Smooth muscle cell (in vitro differentiated cells): Measurements from ENCODE around the gene POC5. TPM values are rescaled to one million over a fixed set of nuclear protein-coding genes. Genes with fewer than 3 reads are reported as not detected.

Experiments used
- DNase-seq: peaks from one replicate; lab custom pipeline; 2025; ENCODE audit not compliant: unreplicated experiment; lab: John Stamatoyannopoulos, UW
- H2AFZ ChIP-seq: fragments of 200-600 bp; sonication (generic); 2 replicates; pipeline ENCODE4 v1.6.0; 2016; ENCODE audit warnings: antibody characterized with exemption, low read depth, mild to moderate bottlenecking
- H3F3A ChIP-seq: fragments of 200-600 bp; sonication (generic); 2 replicates; pipeline ENCODE4 v1.6.0; 2017; ENCODE audit warnings: antibody characterized with exemption, low read depth
- H3K27ac ChIP-seq: fragments of 200-600 bp; sonication (generic); 2 replicates; pipeline ENCODE4 v1.5.1; 2016; ENCODE audit warnings: low read depth, mild to moderate bottlenecking
- H3K27me3 ChIP-seq: fragments of 200-600 bp; sonication (generic); 2 replicates; pipeline ENCODE4 v1.6.1; 2016; ENCODE audit warnings: low read depth, mild to moderate bottlenecking
- H3K36me3 ChIP-seq: fragments of 200-600 bp; sonication (generic); 2 replicates; pipeline ENCODE4 v1.5.1; 2016; ENCODE audit warnings: low read depth
- H3K4me1 ChIP-seq: fragments of 200-600 bp; sonication (generic); 2 replicates; pipeline ENCODE4 v1.5.1; 2016; ENCODE audit warnings: low read depth
- H3K4me2 ChIP-seq: fragments of 200-600 bp; sonication (generic); 2 replicates; pipeline ENCODE4 v1.6.0; 2016; ENCODE audit warnings: mild to moderate bottlenecking
- H3K4me3 ChIP-seq: fragments of 200-600 bp; sonication (generic); 2 replicates; pipeline ENCODE4 v1.5.1; 2016; ENCODE audit warnings: mild to moderate bottlenecking
- H3K79me2 ChIP-seq: fragments of 200-600 bp; sonication (generic); 2 replicates; pipeline ENCODE4 v1.6.0; 2016; ENCODE audit warnings: low read depth, mild to moderate bottlenecking
- H3K9ac ChIP-seq: fragments of 200-600 bp; sonication (generic); 2 replicates; pipeline ENCODE4 v1.6.0; 2016; ENCODE audit warnings: low read depth
- H3K9me3 ChIP-seq: fragments of 200-600 bp; sonication (generic); replicated peaks from 2 replicates; pipeline ENCODE4 v1.5.1; 2016; ENCODE audit warnings: low read depth
- H4K20me1 ChIP-seq: fragments of 200-600 bp; sonication (generic); 2 replicates; pipeline ENCODE4 v1.6.0; 2016; ENCODE audit warnings: low read depth
- CTCF ChIP-seq: fragments of 200-600 bp; sonication (generic); IDR thresholded peaks from 2 replicates; pipeline ENCODE4 v1.5.1; 2017; ENCODE audit warnings: borderline replicate concordance, mild to moderate bottlenecking, antibody characterized with exemption; ENCODE audit not compliant: insufficient read depth, poor library complexity, severe bottlenecking
- WGBS: methylation state at CpG from one replicate; pipeline ENCODE4 v1.1.7; 2016; ENCODE audit warnings: low lambda C conversion rate; 5-methylcytosine and 5-hydroxymethylcytosine counted together
- polyA plus RNA-seq: library from polyadenylated mRNA; unstranded; fragments of >200 nt; fragmentation: Nextera tagmentation; extraction: Ambion mirVana; gene quantifications from 2 replicates; pipeline ENCODE4 v1.2.1, GENCODE V29; 2016
- total RNA-seq: library from RNA; depleted of rRNA; stranded (reverse); fragments of >200 nt; gene quantifications from 2 replicates; pipeline ENCODE4 v1.2.3, GENCODE V29; 2014

The POC5 gene
- total and polyA plus RNA-seq, 2 experiments from 2014 or later: 4.8 to 15.4 TPM

GRCh38 chr5:75662061-75662460 is 55.2 kb downstream of the POC5 start:
- 72% methylated on average over 2 of the region's 2 CpGs for WGBS
- H3K4me2 ChIP-seq: no peak overlapping the region
- DNase-seq: no peak

GRCh38 chr5:75660678-75661465 is 56.4 kb downstream of the POC5 start:
- Histone ChIP-seq H3K4me2 (no peak overlapping the region), H3K9ac (no peak overlapping the region), H3K27ac (no peak overlapping the region), H3K36me3 (no peaks in the 10 kb centered on the region), H3K4me3 (no peak overlapping the region), H2AFZ (no peak overlapping the region), H3K27me3 (no peaks in the 10 kb centered on the region), H3K4me1 (peaks cover 13% of the 10 kb centered on the region), H3F3A (no peaks in the 10 kb centered on the region), H3K9me3 (no peaks in the 10 kb centered on the region), H4K20me1 (no peaks in the 10 kb centered on the region), H3K79me2 (no peaks in the 10 kb centered on the region)
- WGBS: 92% methylated on average over 16 of the region's 16 CpGs
- DNase-seq: no peak
- no peak for TF ChIP-seq CTCF

More at GRCh38 chr5:75662061-75662460, 55.2 kb downstream of the POC5 start:
- no peaks in the 10 kb centered on the region for H3F3A ChIP-seq
- no peak overlapping the region for H3K4me3 ChIP-seq
- no peaks in the 10 kb centered on the region for H3K79me2 ChIP-seq
- no peaks in the 10 kb centered on the region for H3K27me3 ChIP-seq
- H3K27ac ChIP-seq: no peak overlapping the region
- no peak overlapping the region for H2AFZ ChIP-seq
- H3K9me3 ChIP-seq: no peaks in the 10 kb centered on the region
- H3K4me1 ChIP-seq: peaks cover 10% of the 10 kb centered on the region
- no peak overlapping the region for H3K9ac ChIP-seq
- no peak for TF ChIP-seq CTCF
- no peaks in the 10 kb centered on the region for H3K36me3 ChIP-seq
- H4K20me1 ChIP-seq: no peaks in the 10 kb centered on the region

- Histone ChIP-seq H4K20me1 (no peaks in the 10 kb centered on the region), H3K4me3 (no peak overlapping the region), H3K4me1 (peaks cover 9% of the 10 kb centered on the region), H3K36me3 (no peaks in the 10 kb centered on the region), H3K9ac (no peak overlapping the region), H3K79me2 (no peaks in the 10 kb centered on the region), H3K27me3 (no peaks in the 10 kb centered on the region), H2AFZ (no peak overlapping the region), H3K27ac (no peak overlapping the region), H3F3A (no peaks in the 10 kb centered on the region), H3K9me3 (no peaks in the 10 kb centered on the region), H3K4me2 (no peak overlapping the region)
- no peak for TF ChIP-seq CTCF
- DNase-seq: no peak
- WGBS: 84% methylated on average over 3 of the region's 3 CpGs
Measured at GRCh38 chr5:75659791-75660450, 57.3 kb downstream of the POC5 start.
